H1 (cell line): ENCODE data around the gene HIVEP3. TPM values are rescaled to one million over a fixed set of nuclear protein-coding genes. Genes with fewer than 3 reads are reported as not detected.

Experiments
- CTCF ChIA-PET: fragments of 300-600 bp; sonication (Branson Sonifier 250); formaldehyde crosslinking; loops from one replicate; lab custom pipeline; 2021; ENCODE audit not compliant: partially characterized antibody; lab: Charles Lee
- POLR2A ChIA-PET: fragments of 300-600 bp; sonication (Branson Sonifier 250); formaldehyde crosslinking; loops from one replicate; lab custom pipeline; 2021; ENCODE audit warnings: inconsistent platforms; ENCODE audit not compliant: partially characterized antibody; lab: Charles Lee
- DNase-seq, 2 experiments: peaks; one replicate each; pipeline versions ENCODE4 v3.0.0 to v3.0.0-alpha.2; 2010 to 2022; ENCODE audit warnings: low spot score in 2 of 2, low read depth in 1 of 2, mixed read lengths in 1 of 2
- FAIRE-seq: peaks from 2 replicates; lab custom pipeline; 2011; peaks lifted over from hg19 to GRCh38; lab: Jason Lieb, UNC
- H2AFZ ChIP-seq: 2 replicates; pipeline ENCODE4 v1.8.1; 2012; ENCODE audit warnings: low read length, inconsistent platforms
- H2AK5ac ChIP-seq: 2 replicates; pipeline ENCODE4 v1.6.1; 2013; ENCODE audit warnings: low read depth, low read length
- H2BK120ac ChIP-seq: replicated peaks from 2 replicates; pipeline ENCODE3; 2013; ENCODE audit warnings: low read depth, low read length, inconsistent platforms
- H2BK12ac ChIP-seq: 2 replicates; pipeline ENCODE4 v1.6.1; 2013; ENCODE audit warnings: low read depth, low read length
- H2BK15ac ChIP-seq: 2 replicates; pipeline ENCODE4 v1.6.1; 2013; ENCODE audit warnings: low read length
- H2BK20ac ChIP-seq: 2 replicates; pipeline ENCODE4 v1.6.1; 2013; ENCODE audit warnings: low read length
- H2BK5ac ChIP-seq: 2 replicates; pipeline ENCODE4 v1.6.1; 2013; ENCODE audit warnings: low read depth, low read length
- H3K14ac ChIP-seq: 2 replicates; pipeline ENCODE4 v1.6.1; 2013; ENCODE audit warnings: inconsistent platforms; ENCODE audit not compliant: insufficient read length
- H3K18ac ChIP-seq: 2 replicates; pipeline ENCODE4 v1.6.1; 2013; ENCODE audit warnings: low read length; ENCODE audit errors: extremely low read depth
- H3K23ac ChIP-seq: 2 replicates; pipeline ENCODE4 v1.6.1; 2013; ENCODE audit warnings: inconsistent platforms; ENCODE audit not compliant: insufficient read length
- H3K23me2 ChIP-seq: 2 replicates; pipeline ENCODE4 v1.6.1; 2013; ENCODE audit warnings: low read depth, low read length
- H3K27ac ChIP-seq: 2 replicates; pipeline ENCODE4 v1.6.1; 2011; ENCODE audit warnings: low read depth, low read length, inconsistent platforms
- H3K27me3 ChIP-seq, 4 experiments: replicated peaks in 1 of 4; 1 replicate in 1 of 4; 2 replicates in 3 of 4; pipeline versions ENCODE4 v1.6.1 to v1.8.1; 2011 to 2013; ENCODE audit warnings: low read length in 3 of 4, mild to moderate bottlenecking in 3 of 4, inconsistent platforms in 2 of 4, mixed read lengths in 2 of 4, moderate library complexity in 1 of 4; ENCODE audit not compliant: control insufficient read depth in 3 of 4, insufficient read depth in 3 of 4; ENCODE audit errors: extremely low read depth in 1 of 4
- H3K36me3 ChIP-seq, 4 experiments: 2 replicates each; pipeline versions ENCODE4 v1.6.1 to v1.8.1; 2011 to 2013; ENCODE audit warnings: mild to moderate bottlenecking in 4 of 4, low read length in 3 of 4, moderate library complexity in 2 of 4, control low read depth in 1 of 4, inconsistent platforms in 1 of 4; ENCODE audit not compliant: insufficient read depth in 4 of 4, control insufficient read depth in 2 of 4
- H3K4ac ChIP-seq: replicated peaks from 2 replicates; pipeline ENCODE3; 2013; ENCODE audit warnings: low read length, low read depth, mixed read lengths, inconsistent platforms; ENCODE audit not compliant: insufficient read length
- H3K4me1 ChIP-seq, 4 experiments: replicated peaks in 1 of 4; 1 replicate in 1 of 4; 2 replicates in 3 of 4; pipeline versions ENCODE4 v1.6.1 to v1.8.1; 2011 to 2013; ENCODE audit warnings: low read length in 3 of 4, inconsistent platforms in 2 of 4, mixed read lengths in 1 of 4; ENCODE audit not compliant: insufficient read depth in 4 of 4, control insufficient read depth in 3 of 4
- H3K4me2 ChIP-seq, 2 experiments: 2 replicates each; pipeline versions ENCODE4 v1.6.1 to v1.8.1; 2011 to 2013; ENCODE audit warnings: low read depth in 2 of 2, low read length in 2 of 2, control low read depth in 1 of 2, inconsistent platforms in 1 of 2, mild to moderate bottlenecking in 1 of 2; ENCODE audit not compliant: insufficient read depth in 1 of 2
- H3K4me3 ChIP-seq, 4 experiments: fragments of 200-600, 300-600 bp in 1 of 4; sonication (generic), shearing (Covaris generic), sonication (Bioruptor Twin) in 1 of 4; 2 replicates each; pipeline versions ENCODE4 v1.5.1 to v1.8.1; 2011 to 2016; ENCODE audit warnings: low read length in 4 of 4, low read depth in 3 of 4, control low read depth in 2 of 4, inconsistent platforms in 2 of 4, mild to moderate bottlenecking in 2 of 4, mixed read lengths in 1 of 4, moderate library complexity in 1 of 4; ENCODE audit not compliant: insufficient read depth in 2 of 4; ENCODE audit errors: extremely low read depth in 1 of 4
- H3K56ac ChIP-seq: replicated peaks from 2 replicates; pipeline ENCODE3; 2013; ENCODE audit warnings: low read depth, mild to moderate bottlenecking, mixed read lengths, low read length, inconsistent platforms; ENCODE audit not compliant: insufficient read length
- H3K79me1 ChIP-seq: 2 replicates; pipeline ENCODE4 v1.6.1; 2013; ENCODE audit warnings: low read depth, low read length, control low read depth
- H3K79me2 ChIP-seq, 2 experiments: 2 replicates each; pipeline versions ENCODE4 v1.6.1 to v1.8.1; 2012 to 2013; ENCODE audit warnings: low read length in 2 of 2, mild to moderate bottlenecking in 2 of 2, inconsistent platforms in 1 of 2; ENCODE audit not compliant: insufficient read depth in 2 of 2, control insufficient read depth in 1 of 2
- H3K9ac ChIP-seq, 4 experiments: replicated peaks in 1 of 4; 1 replicate in 1 of 4; 2 replicates in 3 of 4; pipeline versions ENCODE4 v1.6.1 to v1.8.1; 2011 to 2013; ENCODE audit warnings: low read depth in 3 of 4, low read length in 3 of 4, control low read depth in 2 of 4, mild to moderate bottlenecking in 2 of 4, moderate library complexity in 2 of 4, inconsistent platforms in 1 of 4; ENCODE audit errors: extremely low read depth in 1 of 4
- H3K9me3 ChIP-seq, 2 experiments: 2 replicates each; pipeline versions ENCODE4 v1.6.1 to v1.8.1; 2012 to 2013; ENCODE audit warnings: mild to moderate bottlenecking in 2 of 2, moderate library complexity in 2 of 2, control low read depth in 1 of 2, inconsistent platforms in 1 of 2, low read depth in 1 of 2, low read length in 1 of 2, mixed read lengths in 1 of 2; ENCODE audit not compliant: insufficient read depth in 2 of 2
- H4K20me1 ChIP-seq, 2 experiments: replicated peaks in 1 of 2; 2 replicates each; pipeline versions ENCODE3 to v1.8.1; 2011 to 2013; ENCODE audit warnings: inconsistent platforms in 2 of 2, low read length in 2 of 2, mild to moderate bottlenecking in 1 of 2; ENCODE audit not compliant: insufficient read depth in 2 of 2, control insufficient read depth in 1 of 2
- H4K5ac ChIP-seq: 2 replicates; pipeline ENCODE4 v1.6.1; 2013; ENCODE audit warnings: low read length, low read depth, mixed read lengths, inconsistent platforms; ENCODE audit not compliant: insufficient read length
- H4K8ac ChIP-seq: 2 replicates; pipeline ENCODE4 v1.8.0; 2013; ENCODE audit warnings: mild to moderate bottlenecking, moderate library complexity, low read length, inconsistent platforms; ENCODE audit not compliant: insufficient read depth; ENCODE audit errors: extremely low read depth
- H4K91ac ChIP-seq: replicated peaks from 2 replicates; pipeline ENCODE3; 2013; ENCODE audit warnings: low read length, mixed read lengths, inconsistent platforms; ENCODE audit not compliant: insufficient read length
- EGR1 ChIP-seq: IDR thresholded peaks from 2 replicates; pipeline ENCODE4 v1.6.1; 2011; ENCODE audit warnings: low read depth, low read length, borderline replicate concordance
- PHF8 ChIP-seq: fragments of 200-600 bp; sonication (generic); conservative IDR thresholded peaks from 2 replicates; pipeline ENCODE4 v1.7.1; 2012; ENCODE audit warnings: low read depth, mild to moderate bottlenecking, inconsistent platforms, low read length, moderate library complexity
- WGBS, 2 experiments: shearing (Covaris generic) in 1 of 2; methylation state at CpG; one replicate each; pipeline versions ENCODE4 v1.1.6 to v1.1.7; 2013 to 2015; ENCODE audit warnings: low lambda C conversion rate in 2 of 2, mixed read lengths in 2 of 2, inconsistent platforms in 1 of 2, low coverage in 1 of 2, missing lambda C conversion rate in 1 of 2; ENCODE audit not compliant: insufficient replicate concordance in 2 of 2, insufficient coverage in 1 of 2, insufficient read length in 1 of 2; ENCODE audit errors: extremely low coverage in 1 of 2, missing lambda C conversion rate in 1 of 2; 5-methylcytosine and 5-hydroxymethylcytosine counted together
- polyA plus RNA-seq, 7 experiments: library from polyadenylated mRNA; depleted of rRNA in 3 of 7; stranded (reverse) in 5 of 7; unstranded in 2 of 7; fragments of >200 nt in 5 of 7; fragments of 200-250 nt in 2 of 7; gene quantifications; 1 replicate in 5 of 7; 2 replicates in 1 of 7; 4 replicates in 1 of 7; pipeline versions ENCODE4 v1.2.1 to v1.2.3, GENCODE V29; 2011 to 2013; ENCODE audit warnings: missing spikeins in 2 of 7, mixed read lengths in 2 of 7
- total RNA-seq: library from RNA; stranded (reverse); fragmentation: NEBNext Ultra II Directional; extraction: Animal tissue kit (Norgen Biotek cat#: 25700); gene quantifications from 2 replicates; pipeline ENCODE4 v1.2.1, GENCODE V29; 2021

HIVEP3 gene
- total and polyA plus RNA-seq, 2 of the 8 experiments (the other 6 are each of a cell fraction or from before 2014, with no cell fraction given): 0.24 to 0.69 TPM

GRCh38 chr1:41494351-41495209 is 424.1 kb downstream of the HIVEP3 start:
- CTCF ChIA-PET: interaction anchor here (0.9 to 14.9 kb wide), 15 partner anchors 8 to 212 kb away, joined by 3 to 205 read pairs (median 5); partner anchors contain the start of gene EDN2
- FAIRE-seq: no peak

More at GRCh38 chr1:41494351-41495209, 424.1 kb downstream of the HIVEP3 start:
- no peak overlapping the region; the same call in 1 of the 2 replicates for H2AK5ac ChIP-seq
- no peak overlapping the region for H3K18ac ChIP-seq
- H3K23me2 ChIP-seq: peaks cover 7% of the 10 kb centered on the region; the same call in 1 of the 2 replicates
- no peaks in the 10 kb centered on the region for H3K79me2 ChIP-seq
- peak overlapping the region; percentile 25; the same call in 1 of the 2 replicates for H4K8ac ChIP-seq
- no peak overlapping the region; a peak in 1 of 7 replicates for H3K9ac ChIP-seq
- no peaks in the 10 kb centered on the region for H3K9me3 ChIP-seq
- H3K56ac ChIP-seq: no peak overlapping the region
- peak overlapping the region; percentile 75; the same call in 1 of the 2 replicates for H2BK20ac ChIP-seq
- H4K91ac ChIP-seq: peak overlapping the region; percentile 35
- no peak overlapping the region for H2BK120ac ChIP-seq
- H3K23ac ChIP-seq: no peak overlapping the region
- H3K27me3 ChIP-seq: peaks cover 0 to 13% (median 11%) of the 10 kb centered on the region in 4 experiments; a peak in 3 of 7 replicates
- no peak for TF ChIP-seq EGR1
- TF ChIP-seq PHF8: no peak
- WGBS, 2 experiments: 84% methylated on average over 17 of the region's 17 CpGs; no CpG with 5 or more reads in 1 of the 2 experiments
- H3K27ac ChIP-seq: no peak overlapping the region
- no peak overlapping the region for H3K4ac ChIP-seq
- peak overlapping the region; percentile 29; the same call in 1 of the 2 replicates for H2BK15ac ChIP-seq
- no peaks in the 10 kb centered on the region for H3K36me3 ChIP-seq
- no peak for DNase-seq
- POLR2A ChIA-PET: interaction anchor here (1.1 to 3.5 kb wide), 5 partner anchors 8 to 22 kb away, joined by 3 to 21 read pairs (median 4); partner anchors contain the start of gene EDN2
- no peak overlapping the region for H4K5ac ChIP-seq
- no peak overlapping the region for H2AFZ ChIP-seq
- no peak overlapping the region for H3K4me3 ChIP-seq
- no peak overlapping the region for H2BK5ac ChIP-seq
- H3K4me1 ChIP-seq: peaks cover 0 to 23% (median 17%) of the 10 kb centered on the region in 4 experiments; a peak in 6 of 7 replicates
- peaks cover 0 to under 1% of the 10 kb centered on the region in 2 experiments for H4K20me1 ChIP-seq
- peak overlapping the region; percentile 87; the same call in 1 of the 2 replicates for H2BK12ac ChIP-seq
- H3K14ac ChIP-seq: no peak overlapping the region
- no peak overlapping the region for H3K4me2 ChIP-seq
- no peaks in the 10 kb centered on the region for H3K79me1 ChIP-seq
